Measurements from ENCODE around the gene CD99L2.
"Not testable (repeated sequence)": the region's sequence is repeated elsewhere in the genome, so short reads cannot be mapped to it uniquely, and the experiment has no call there.

The CD99L2 gene

DNA sequence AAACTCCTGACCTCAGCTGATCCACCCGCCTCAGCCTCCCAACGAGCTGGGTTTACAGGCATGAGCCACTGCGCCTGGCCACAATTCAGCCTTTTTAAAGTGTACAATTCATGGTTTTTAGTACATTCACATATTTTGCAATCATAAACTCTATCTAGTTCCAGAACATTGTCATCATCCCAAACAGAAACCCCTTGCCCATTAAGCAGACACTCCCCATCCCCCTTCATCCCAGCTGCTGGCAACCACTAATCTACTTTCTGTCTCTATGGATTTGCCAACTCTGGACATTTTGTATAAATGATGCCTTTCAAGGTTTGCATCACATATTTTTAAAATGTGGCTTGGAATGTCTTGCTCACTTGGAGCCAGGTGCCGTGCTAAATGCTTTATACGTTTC is 4.5 kb downstream of the CD99L2 start:
- DNase-seq, result no peak

DNA sequence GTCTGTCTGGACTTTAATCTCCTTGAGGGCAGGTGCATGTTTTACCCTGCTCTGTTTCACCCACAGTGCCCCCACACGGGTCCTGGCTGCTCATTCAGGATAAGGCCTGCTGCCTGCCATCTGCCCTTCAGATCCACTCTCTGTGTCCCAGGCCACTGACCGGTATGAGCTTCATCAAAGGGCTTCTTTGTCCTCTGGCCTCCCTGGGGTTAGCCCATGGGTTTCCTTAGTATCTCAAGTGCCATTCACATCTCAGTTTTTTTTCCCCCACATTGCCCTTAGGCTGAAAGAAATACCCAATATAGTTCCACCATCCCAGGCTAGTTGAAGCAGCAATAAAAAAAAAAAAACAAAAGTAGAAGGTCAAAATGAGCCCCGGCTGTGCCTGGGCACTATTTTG is 9.3 kb downstream of the CD99L2 start:
- DNase-seq, result no peak

DNA sequence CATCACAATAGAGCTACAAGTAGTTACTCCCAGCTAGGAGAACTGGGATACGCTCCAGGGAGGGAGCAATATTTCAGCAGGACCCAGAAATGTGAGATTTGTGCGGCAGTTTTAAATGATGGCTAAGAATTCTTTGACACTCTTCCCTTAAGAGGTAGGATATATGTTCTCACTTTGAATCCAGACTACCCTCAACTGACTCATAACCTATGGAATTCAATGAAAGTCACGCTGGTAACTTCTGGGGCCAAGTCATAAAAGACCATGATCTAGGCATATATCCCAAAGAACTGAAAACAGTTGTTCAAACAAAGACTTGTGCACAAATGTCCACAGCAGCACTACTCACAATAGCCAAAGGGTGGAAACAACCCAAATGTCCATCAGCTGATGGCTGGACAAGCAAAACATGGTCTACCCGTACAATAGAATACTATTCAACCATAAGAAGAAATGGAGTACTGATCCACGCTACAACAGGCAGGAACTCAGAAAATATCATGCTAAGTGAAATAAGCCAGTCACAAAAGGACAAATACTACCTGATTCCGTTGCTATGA is 10.5 kb downstream of the CD99L2 start:
- no peak for DNase-seq

GRCh38 chrX:150887268-150887667 is 11.2 kb downstream of the CD99L2 start:
- DNase-seq, result not testable (repeated sequence)

DNA sequence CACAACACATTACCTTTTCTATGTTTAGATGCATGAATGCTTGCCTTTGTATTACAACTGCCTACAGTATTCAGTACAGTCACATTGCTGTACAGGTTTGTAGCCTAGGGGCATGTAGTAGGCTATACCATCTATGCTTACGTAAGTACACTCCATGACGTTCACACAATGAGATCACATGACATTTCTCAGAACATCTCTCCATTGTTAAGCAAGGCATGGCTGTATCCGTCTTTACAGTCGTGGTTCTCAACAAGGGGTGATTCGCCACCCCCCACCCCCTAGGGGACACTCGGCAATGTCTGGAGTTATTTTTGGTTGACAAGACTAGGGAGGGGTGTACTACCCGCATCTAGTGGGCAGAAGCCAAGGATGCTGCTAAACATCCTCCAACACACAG is 12.1 kb downstream of the CD99L2 start:
- DNase-seq, result no peak

GRCh38 chrX:150880808-150881165 is 17.7 kb downstream of the CD99L2 start:
- DNase-seq, result no peak

GRCh38 chrX:150879855-150880807 is 18.3 kb downstream of the CD99L2 start:
- DNase-seq, result peak; percentile 14 to 50

DNA sequence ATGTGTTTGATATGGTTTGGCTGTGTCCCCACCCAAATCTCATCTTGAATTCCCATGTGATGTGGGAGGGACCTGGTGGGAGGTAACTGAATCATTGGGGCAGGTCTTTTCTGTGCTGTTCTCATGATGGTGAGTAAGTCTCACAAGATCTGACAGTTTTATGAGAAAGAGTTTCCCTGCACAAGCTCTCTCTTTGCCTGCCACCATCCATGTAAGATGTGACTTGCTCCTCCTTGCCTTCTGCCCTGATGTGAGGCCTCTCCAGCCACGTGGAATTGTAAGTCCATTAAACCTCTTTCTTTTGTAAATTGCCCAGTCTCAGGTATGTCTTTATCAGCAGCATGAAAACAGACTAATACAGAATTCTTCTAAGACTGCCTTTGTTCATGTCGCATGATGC is 22.8 kb downstream of the CD99L2 start:
- DNase-seq, result not testable (repeated sequence)

- no peak for DNase-seq
These were observed 24.0 kb downstream of the CD99L2 start for GRCh38 chrX:150874448-150874847.

- DNase-seq, result no peak
These were observed 24.9 kb downstream of the CD99L2 start for GRCh38 chrX:150873616-150874015.

DNA sequence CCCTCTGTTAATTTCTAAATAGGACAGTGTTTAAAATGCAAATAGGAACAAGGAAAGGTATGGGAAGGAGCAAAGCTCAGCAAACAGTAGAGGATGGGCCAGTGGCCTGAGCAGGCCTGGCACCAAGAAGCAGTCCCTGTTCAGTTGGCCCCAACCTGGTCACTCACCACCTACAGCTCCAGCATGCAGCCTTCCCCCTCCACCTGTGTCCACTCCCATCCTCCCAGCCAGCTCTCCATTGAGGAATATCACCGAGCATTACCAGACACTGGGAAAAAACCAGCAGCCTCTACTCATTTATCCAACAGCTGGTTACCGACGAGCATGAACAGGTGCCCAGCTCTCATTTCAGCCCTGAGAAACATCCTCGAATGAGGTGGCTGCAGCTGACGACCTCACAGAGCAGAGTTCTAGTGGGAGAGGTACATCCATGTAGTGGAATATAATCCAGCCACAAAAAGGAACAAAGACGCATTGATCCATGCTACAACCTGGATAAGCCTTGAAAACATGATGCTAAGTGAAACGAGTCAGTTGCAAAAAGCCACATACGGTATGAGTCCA is 25.6 kb downstream of the CD99L2 start:
- DNase-seq, result no peak

- no peak for DNase-seq
These were observed 27.1 kb downstream of the CD99L2 start for GRCh38 chrX:150871341-150871811.

GRCh38 chrX:150870487-150871340 is 27.8 kb downstream of the CD99L2 start:
- no peak for DNase-seq

DNA sequence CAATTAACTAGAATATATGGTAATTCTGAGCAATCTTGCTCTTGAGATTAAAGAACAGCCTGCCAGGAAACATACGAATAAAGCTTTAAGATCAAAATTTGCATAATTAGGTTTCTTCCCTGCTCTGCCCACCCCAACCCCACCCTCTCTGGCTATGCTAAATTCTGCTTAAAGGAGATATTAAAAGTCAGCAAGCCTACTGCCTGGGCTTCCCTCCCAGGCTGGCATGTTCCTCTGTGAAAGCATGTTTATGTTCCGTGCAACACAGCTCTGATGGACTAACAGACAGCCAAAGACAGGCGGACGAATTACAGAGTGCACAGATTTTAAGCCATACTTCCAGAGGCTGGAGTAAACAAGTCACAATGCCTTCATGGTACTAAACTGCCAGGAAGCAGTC is 28.4 kb downstream of the CD99L2 start:
- DNase-seq, result no peak

GRCh38 chrX:150869450-150869849 is 29.0 kb downstream of the CD99L2 start:
- DNase-seq, result no peak

DNA sequence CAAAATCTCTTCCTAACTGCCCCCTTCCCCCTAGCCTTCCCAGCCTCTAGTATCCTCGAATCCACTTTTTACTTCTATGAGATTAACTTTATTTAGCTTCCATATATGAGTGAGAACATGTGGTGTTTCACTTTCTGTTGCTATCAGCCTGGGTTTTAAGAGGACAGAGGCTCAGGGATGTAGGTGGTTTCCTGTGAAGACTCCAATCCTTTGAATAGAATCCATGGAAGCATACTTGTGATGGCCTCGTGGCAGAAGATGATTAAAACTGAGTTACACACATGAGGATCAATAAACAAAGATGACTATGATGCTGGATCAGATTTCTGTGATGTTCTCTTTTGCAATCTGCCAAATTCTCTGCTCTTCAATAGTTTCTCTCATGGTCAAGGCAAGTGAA is 29.8 kb downstream of the CD99L2 start:
- no peak for DNase-seq

- DNase-seq, result no peak
These were observed 34.3 kb downstream of the CD99L2 start for GRCh38 chrX:150864127-150864526.

DNA sequence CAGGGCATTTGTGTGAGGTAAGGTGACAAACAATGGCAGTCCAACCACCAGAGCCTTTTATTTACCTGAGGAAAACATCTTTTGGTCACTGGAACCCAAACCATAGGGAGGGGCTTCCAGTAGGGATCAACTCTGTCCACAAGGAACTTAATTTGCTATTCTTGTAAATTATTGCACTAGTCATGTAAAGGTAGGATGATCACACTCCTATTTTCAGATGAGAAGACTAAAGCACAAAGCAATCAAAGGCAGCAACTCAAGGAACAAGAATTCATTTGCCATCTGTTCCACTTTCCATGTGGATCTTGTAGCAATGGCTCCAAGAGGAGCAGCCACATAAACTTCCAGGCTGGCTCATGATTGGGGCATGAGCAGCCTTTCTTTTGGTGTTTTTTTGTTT is 35.3 kb downstream of the CD99L2 start:
- no peak for DNase-seq

- no peak for DNase-seq
These were observed 41.0 kb downstream of the CD99L2 start for GRCh38 chrX:150857453-150857852.

GRCh38 chrX:150856785-150857184 is 41.7 kb downstream of the CD99L2 start:
- no peak for DNase-seq

DNA sequence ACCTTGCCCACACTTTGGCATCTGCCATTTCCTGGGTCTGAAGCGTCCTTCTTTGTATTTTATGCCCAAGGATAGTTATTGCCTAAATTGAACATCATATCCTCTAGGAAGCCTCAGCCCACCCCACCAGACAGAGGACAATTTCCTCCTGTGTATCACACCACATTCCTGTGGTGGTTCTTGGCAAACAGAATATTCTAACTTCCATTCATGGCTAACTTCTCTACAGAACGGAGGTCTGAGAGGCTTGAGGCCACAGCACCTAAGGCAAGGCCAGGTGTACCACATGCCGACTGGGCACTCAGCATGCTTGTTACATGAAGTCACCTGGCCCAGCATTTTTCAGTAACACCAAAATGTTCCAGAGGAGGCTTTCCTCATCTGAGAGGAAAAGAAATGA is 42.4 kb downstream of the CD99L2 start:
- DNase-seq, result no peak

DNA sequence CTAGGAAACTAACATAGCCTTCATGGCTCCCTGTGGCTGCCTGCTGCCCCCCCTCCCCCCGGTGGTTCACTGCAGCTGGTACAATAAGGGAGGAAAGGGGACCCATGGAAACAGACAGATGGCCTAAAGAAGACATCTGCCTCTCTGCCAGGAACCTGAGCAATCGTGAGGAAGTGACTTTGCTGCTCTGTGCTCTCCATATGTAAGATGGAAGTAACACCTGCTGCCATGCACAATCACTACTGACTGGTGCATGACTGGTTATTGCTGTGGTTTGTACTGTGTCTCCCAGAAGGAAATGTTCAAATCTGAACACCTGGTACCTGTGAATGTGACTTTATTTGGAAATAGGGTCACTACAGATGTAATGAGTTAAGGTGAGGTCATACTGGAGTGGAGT is 43.6 kb downstream of the CD99L2 start:
- no peak for DNase-seq
